ENCODE data around the gene ARHGAP18.

The ARHGAP18 gene

DNA sequence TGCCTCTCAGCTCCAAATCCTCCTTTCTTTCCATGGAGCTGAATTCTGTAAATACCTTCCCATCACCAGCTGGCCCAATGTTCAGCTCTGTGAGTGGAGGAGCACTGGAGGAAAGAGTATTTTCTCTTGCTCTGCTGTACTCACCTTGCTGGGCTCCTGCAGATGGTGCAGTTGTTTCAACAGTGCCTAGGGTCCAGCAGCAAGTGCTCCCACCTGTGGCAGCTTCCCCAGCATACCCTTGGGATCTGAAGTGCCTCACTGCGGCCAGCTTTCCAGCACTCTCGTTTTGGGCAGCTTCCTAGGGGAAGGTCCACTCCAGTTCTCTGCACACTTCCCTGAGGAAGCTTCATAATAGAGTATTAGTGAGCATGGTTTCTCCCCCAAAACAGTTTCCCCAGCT is 170.9 kb downstream of the ARHGAP18 start:
- Histone ChIP-seq H3K36me3 (ENCODE audit: insufficient read depth) (no peaks in the 10 kb centered on the region), H3K4me1 (ENCODE audit: low read depth, poor library complexity, severe bottlenecking) (no peaks in the 10 kb centered on the region), H3K27me3 (ENCODE audit: insufficient read depth, low read depth) (no peaks in the 10 kb centered on the region), H3K4me2 (no peak overlapping the region), H2AFZ (ENCODE audit: low read depth) (no peak overlapping the region), H3K79me2 (ENCODE audit: insufficient read depth, low read depth) (no peaks in the 10 kb centered on the region), H3K4me3 (IDR thresholded peaks at IDR 0.05; ENCODE audit: insufficient read depth, low read depth, low read length) (no peak overlapping the region), H4K20me1 (ENCODE audit: insufficient read depth) (no peaks in the 10 kb centered on the region), H3K27ac (no peak overlapping the region), H3K9ac (no peak overlapping the region)
- TF ChIP-seq, protein P1, sequence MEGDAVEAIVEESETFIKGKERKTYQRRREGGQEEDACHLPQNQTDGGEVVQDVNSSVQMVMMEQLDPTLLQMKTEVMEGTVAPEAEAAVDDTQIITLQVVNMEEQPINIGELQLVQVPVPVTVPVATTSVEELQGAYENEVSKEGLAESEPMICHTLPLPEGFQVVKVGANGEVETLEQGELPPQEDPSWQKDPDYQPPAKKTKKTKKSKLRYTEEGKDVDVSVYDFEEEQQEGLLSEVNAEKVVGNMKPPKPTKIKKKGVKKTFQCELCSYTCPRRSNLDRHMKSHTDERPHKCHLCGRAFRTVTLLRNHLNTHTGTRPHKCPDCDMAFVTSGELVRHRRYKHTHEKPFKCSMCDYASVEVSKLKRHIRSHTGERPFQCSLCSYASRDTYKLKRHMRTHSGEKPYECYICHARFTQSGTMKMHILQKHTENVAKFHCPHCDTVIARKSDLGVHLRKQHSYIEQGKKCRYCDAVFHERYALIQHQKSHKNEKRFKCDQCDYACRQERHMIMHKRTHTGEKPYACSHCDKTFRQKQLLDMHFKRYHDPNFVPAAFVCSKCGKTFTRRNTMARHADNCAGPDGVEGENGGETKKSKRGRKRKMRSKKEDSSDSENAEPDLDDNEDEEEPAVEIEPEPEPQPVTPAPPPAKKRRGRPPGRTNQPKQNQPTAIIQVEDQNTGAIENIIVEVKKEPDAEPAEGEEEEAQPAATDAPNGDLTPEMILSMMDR (conservative IDR thresholded peaks at IDR 0.05; ENCODE audit: low read depth, low read length) = no peak

DNA sequence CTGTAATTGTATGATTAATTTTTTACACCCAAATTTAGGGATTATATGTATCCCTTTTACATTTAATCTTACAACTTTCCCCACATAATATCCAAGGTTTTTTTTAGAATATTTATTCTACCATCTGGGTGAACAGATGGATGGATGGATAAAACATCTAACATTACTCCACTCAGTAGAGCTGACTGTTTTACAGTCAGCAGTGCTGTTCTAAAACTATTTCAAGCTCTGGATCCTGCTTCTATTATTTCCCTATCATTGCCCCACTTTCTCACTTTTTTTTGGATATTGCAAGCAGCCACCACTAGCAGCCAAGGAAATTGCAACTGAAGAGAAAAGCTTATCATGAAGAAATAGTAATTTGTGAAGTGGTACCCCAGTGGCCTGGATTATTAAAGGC is 173.7 kb downstream of the ARHGAP18 start:
- TF ChIP-seq, protein P1 (conservative IDR thresholded peaks at IDR 0.05; ENCODE audit: low read depth, low read length) = no peak
- no peaks in the 10 kb centered on the region for H3K27me3 ChIP-seq (ENCODE audit: insufficient read depth, low read depth)
- H3K4me3 ChIP-seq (IDR thresholded peaks at IDR 0.05; ENCODE audit: insufficient read depth, low read depth, low read length) = no peak overlapping the region
- no peaks in the 10 kb centered on the region for H3K4me1 ChIP-seq (ENCODE audit: low read depth, poor library complexity, severe bottlenecking)
- no peak overlapping the region for H3K4me2 ChIP-seq
- H3K27ac ChIP-seq = no peak overlapping the region
- H2AFZ ChIP-seq (ENCODE audit: low read depth) = no peak overlapping the region
- no peaks in the 10 kb centered on the region for H3K79me2 ChIP-seq (ENCODE audit: insufficient read depth, low read depth)
- no peaks in the 10 kb centered on the region for H3K36me3 ChIP-seq (ENCODE audit: insufficient read depth)
- H3K9ac ChIP-seq = no peak overlapping the region
- no peaks in the 10 kb centered on the region for H4K20me1 ChIP-seq (ENCODE audit: insufficient read depth)

DNA sequence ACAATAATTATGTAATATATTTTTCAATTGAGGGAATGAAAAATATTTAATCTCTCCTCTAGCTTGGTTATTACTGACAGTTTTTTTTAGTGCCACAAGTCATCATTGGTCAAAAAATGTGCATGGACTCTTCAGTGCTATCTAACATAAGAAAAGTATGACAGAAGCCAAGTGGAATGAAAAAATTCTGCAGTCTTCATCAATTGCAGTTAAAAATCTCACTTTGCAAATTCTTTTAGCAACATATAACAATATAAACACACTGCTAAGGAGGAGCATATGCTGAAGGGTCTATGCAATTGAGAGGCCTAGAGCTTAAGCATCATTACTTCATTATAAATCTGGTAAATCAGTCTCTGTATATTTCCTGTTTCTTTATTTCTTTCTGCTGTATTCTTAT is 175.1 kb downstream of the ARHGAP18 start:
- Histone ChIP-seq H3K27ac (no peak overlapping the region), H3K36me3 (ENCODE audit: insufficient read depth) (no peaks in the 10 kb centered on the region), H4K20me1 (ENCODE audit: insufficient read depth) (no peaks in the 10 kb centered on the region), H3K79me2 (ENCODE audit: insufficient read depth, low read depth) (no peaks in the 10 kb centered on the region), H3K27me3 (ENCODE audit: insufficient read depth, low read depth) (no peaks in the 10 kb centered on the region), H2AFZ (ENCODE audit: low read depth) (no peak overlapping the region), H3K4me1 (ENCODE audit: low read depth, poor library complexity, severe bottlenecking) (no peaks in the 10 kb centered on the region), H3K9ac (no peak overlapping the region), H3K4me3 (IDR thresholded peaks at IDR 0.05; ENCODE audit: insufficient read depth, low read depth, low read length) (no peak overlapping the region), H3K4me2 (no peak overlapping the region)
- TF ChIP-seq, protein P1 (conservative IDR thresholded peaks at IDR 0.05; ENCODE audit: low read depth, low read length) = no peak

Measured in KMS-11 (cell line).